H9 (cell line): ENCODE results near the gene ALLC. TPM values are rescaled to one million over a fixed set of nuclear protein-coding genes. Genes with fewer than 3 reads are reported as not detected.

Experiments
- DNase-seq: peaks from one replicate; pipeline ENCODE4 v3.0.0-alpha.2; 2017
- H2AFZ ChIP-seq: one replicate; pipeline ENCODE4 v1.6.1; 2013; ENCODE audit warnings: mild to moderate bottlenecking, low read length, control low read depth, moderate library complexity
- H2AK5ac ChIP-seq: 2 replicates; pipeline ENCODE4 v1.6.1; 2013; ENCODE audit warnings: low read length, control low read depth, mixed read lengths; ENCODE audit not compliant: insufficient read length
- H2BK120ac ChIP-seq: one replicate; pipeline ENCODE4 v1.6.1; 2013; ENCODE audit warnings: low read depth, mild to moderate bottlenecking, low read length, control low read depth, inconsistent platforms; ENCODE audit not compliant: poor library complexity, severe bottlenecking
- H2BK12ac ChIP-seq: 2 replicates; pipeline ENCODE4 v1.6.1; 2013; ENCODE audit warnings: low read length, control low read depth, mixed read lengths, low read depth; ENCODE audit not compliant: insufficient read length
- H2BK15ac ChIP-seq: 2 replicates; pipeline ENCODE4 v1.6.1; 2013; ENCODE audit warnings: low read depth, low read length, control low read depth
- H2BK20ac ChIP-seq: one replicate; pipeline ENCODE4 v1.6.1; 2013; ENCODE audit warnings: low read depth, mild to moderate bottlenecking, low read length, control low read depth, inconsistent platforms; ENCODE audit not compliant: poor library complexity, severe bottlenecking
- H2BK5ac ChIP-seq: 2 replicates; pipeline ENCODE4 v1.6.1; 2013; ENCODE audit warnings: low read length, control low read depth, mixed read lengths; ENCODE audit not compliant: insufficient read length
- H3K14ac ChIP-seq: 2 replicates; pipeline ENCODE4 v1.6.1; 2013; ENCODE audit warnings: low read length, control low read depth; ENCODE audit not compliant: insufficient read depth
- H3K18ac ChIP-seq: 2 replicates; pipeline ENCODE4 v1.6.1; 2013; ENCODE audit warnings: low read depth, mild to moderate bottlenecking, mixed read lengths, low read length, control low read depth; ENCODE audit not compliant: insufficient read length
- H3K23ac ChIP-seq: 2 replicates; pipeline ENCODE4 v1.6.1; 2013; ENCODE audit warnings: low read length, control low read depth, mixed read lengths, low read depth; ENCODE audit not compliant: insufficient read length
- H3K23me2 ChIP-seq: 2 replicates; pipeline ENCODE4 v1.6.1; 2013; ENCODE audit warnings: low read depth, mild to moderate bottlenecking, mixed read lengths, low read length, control low read depth; ENCODE audit not compliant: insufficient read length, poor library complexity, severe bottlenecking
- H3K27ac ChIP-seq: 2 replicates; pipeline ENCODE4 v1.5.1; 2013; ENCODE audit warnings: low read length, control low read depth, mixed read lengths, low read depth; ENCODE audit not compliant: insufficient read length
- H3K27me3 ChIP-seq: 2 replicates; pipeline ENCODE4 v1.6.1; 2013; ENCODE audit warnings: low read length, control low read depth, inconsistent platforms; ENCODE audit not compliant: insufficient read depth
- H3K4ac ChIP-seq: 2 replicates; pipeline ENCODE4 v1.6.1; 2013; ENCODE audit warnings: low read depth, mild to moderate bottlenecking, control low read depth, inconsistent platforms, low read length, moderate library complexity
- H3K4me1 ChIP-seq: 2 replicates; pipeline ENCODE4 v1.6.1; 2013; ENCODE audit warnings: low read length, control low read depth, inconsistent platforms; ENCODE audit not compliant: insufficient read depth
- H3K4me2 ChIP-seq: 2 replicates; pipeline ENCODE4 v1.6.1; 2013; ENCODE audit warnings: low read length, control low read depth, mixed read lengths; ENCODE audit not compliant: insufficient read length, insufficient read depth
- H3K56ac ChIP-seq: 2 replicates; pipeline ENCODE4 v1.6.1; 2013; ENCODE audit warnings: low read depth, mild to moderate bottlenecking, mixed read lengths, low read length, control low read depth; ENCODE audit not compliant: insufficient read length
- H3K79me1 ChIP-seq: 2 replicates; pipeline ENCODE4 v1.6.1; 2013; ENCODE audit warnings: low read depth, mild to moderate bottlenecking, moderate library complexity, low read length, control low read depth, inconsistent platforms; ENCODE audit not compliant: insufficient read depth, poor library complexity, severe bottlenecking
- H3K79me2 ChIP-seq: 2 replicates; pipeline ENCODE4 v1.6.1; 2013; ENCODE audit warnings: low read length, control low read depth, inconsistent platforms; ENCODE audit not compliant: insufficient read depth
- H3K9ac ChIP-seq: 2 replicates; pipeline ENCODE4 v1.6.1; 2013; ENCODE audit warnings: low read length, control low read depth, mixed read lengths; ENCODE audit not compliant: insufficient read length; ENCODE audit errors: extremely low read depth
- H3K9me3 ChIP-seq: one replicate; pipeline ENCODE4 v1.6.1; 2013; ENCODE audit warnings: low read depth, low read length, inconsistent platforms; ENCODE audit not compliant: control insufficient read depth
- H3T11ph ChIP-seq: one replicate; pipeline ENCODE4 v1.6.1; 2013; ENCODE audit warnings: mild to moderate bottlenecking, low read length, control low read depth, inconsistent platforms
- H4K20me1 ChIP-seq: one replicate; pipeline ENCODE4 v1.6.1; 2013; ENCODE audit not compliant: control insufficient read depth, insufficient read length, insufficient read depth
- H4K5ac ChIP-seq: 2 replicates; pipeline ENCODE4 v1.6.1; 2013; ENCODE audit warnings: low read depth, mild to moderate bottlenecking, mixed read lengths, low read length, control low read depth; ENCODE audit not compliant: insufficient read length
- H4K8ac ChIP-seq: replicated peaks from 2 replicates; pipeline ENCODE4 v1.6.1; 2013; ENCODE audit warnings: low read length, control low read depth, mixed read lengths, low read depth; ENCODE audit not compliant: insufficient read length
- H4K91ac ChIP-seq: 2 replicates; pipeline ENCODE4 v1.6.1; 2013; ENCODE audit warnings: low read depth, mild to moderate bottlenecking, moderate library complexity, mixed read lengths, low read length, control low read depth; ENCODE audit not compliant: insufficient read length
- H3K27ac Mint-ChIP-seq, 3 experiments: 2 replicates in 2 of 3; 3 replicates in 1 of 3; pipeline ENCODE4 v1.8.0; 2020 to 2021; ENCODE audit warnings: mixed read lengths in 3 of 3, mild to moderate bottlenecking in 1 of 3, moderate library complexity in 1 of 3
- H3K27me3 Mint-ChIP-seq: 2 replicates; pipeline ENCODE4 v1.8.0; 2021; ENCODE audit warnings: low read depth, mild to moderate bottlenecking, moderate library complexity, mixed read lengths
- H3K36me3 Mint-ChIP-seq, 3 experiments: 2 replicates in 2 of 3; 3 replicates in 1 of 3; pipeline ENCODE4 v1.8.0; 2020 to 2021; ENCODE audit warnings: low read depth in 3 of 3, mixed read lengths in 3 of 3; ENCODE audit not compliant: insufficient read depth in 1 of 3
- H3K4me1 Mint-ChIP-seq, 2 experiments: 2 replicates each; pipeline ENCODE4 v1.8.0; 2020; ENCODE audit warnings: mixed read lengths in 2 of 2
- H3K4me3 Mint-ChIP-seq, 2 experiments: 2 replicates in 1 of 2; 3 replicates in 1 of 2; pipeline ENCODE4 v1.8.0; 2020 to 2021; ENCODE audit warnings: mild to moderate bottlenecking in 2 of 2, mixed read lengths in 2 of 2, moderate library complexity in 1 of 2
- H3K9me3 Mint-ChIP-seq, 2 experiments: 2 replicates in 1 of 2; 3 replicates in 1 of 2; pipeline ENCODE4 v1.8.0; 2020; ENCODE audit warnings: mild to moderate bottlenecking in 2 of 2, mixed read lengths in 2 of 2, moderate library complexity in 1 of 2
- WGBS: extraction: QIAGEN DNeasy Blood & Tissue Kit; methylation state at CpG from one replicate; pipeline ENCODE4 v1.1.7; 2013; ENCODE audit warnings: missing lambda C conversion rate, low lambda C conversion rate, mixed read lengths; ENCODE audit not compliant: insufficient read length; ENCODE audit errors: extremely low coverage; 5-methylcytosine and 5-hydroxymethylcytosine counted together
- total RNA-seq: library from RNA; stranded (reverse); gene quantifications from 2 replicates; pipeline ENCODE4 v1.2.1, GENCODE V29; 2021
- TF ChIP-seq, protein P1 (sequence below): fragments of 200-600 bp; sonication (generic); conservative IDR thresholded peaks from 3 replicates; pipeline ENCODE4 v1.8.0; 2021; ENCODE audit warnings: antibody characterized with exemption, mild to moderate bottlenecking

Gene ALLC
- total RNA-seq, 1 experiment from 2014 or later: not detected

DNA sequence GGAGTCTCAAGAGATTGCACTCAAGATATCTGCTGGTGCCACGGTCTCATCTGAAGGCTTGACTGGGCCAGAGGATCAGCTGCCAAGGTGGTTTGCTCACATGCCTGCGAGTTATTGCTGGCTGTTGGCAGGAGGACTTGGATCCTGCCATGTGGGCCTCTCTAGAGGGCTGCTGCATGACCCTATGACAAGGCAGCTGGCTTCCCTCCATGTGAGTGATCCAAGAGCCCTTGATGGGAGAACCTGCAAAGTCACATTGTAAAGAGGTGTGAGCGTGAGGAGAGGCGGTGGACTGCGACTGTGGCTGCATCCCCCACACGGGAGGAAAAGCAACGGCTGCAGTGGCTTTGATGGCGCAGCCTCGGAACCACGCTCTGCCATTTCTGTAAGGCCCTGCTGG lies 4.0 kb upstream of the ALLC start:
- Histone ChIP-seq H2AFZ (no peak overlapping the region), H4K20me1 (no peaks in the 10 kb centered on the region), H4K91ac (no peak overlapping the region), H3K23ac (no peak overlapping the region), H2BK15ac (no peak overlapping the region), H3K4me2 (no peak overlapping the region), H3T11ph (no peak overlapping the region), H4K5ac (no peak overlapping the region), H3K79me2 (no peaks in the 10 kb centered on the region), H2BK20ac (no peak overlapping the region), H2BK120ac (no peak overlapping the region), H3K9me3 (no peaks in the 10 kb centered on the region), H3K4me1 (no peaks in the 10 kb centered on the region), H4K8ac (no peak overlapping the region), H3K27ac (no peak overlapping the region), H2BK12ac (no peak overlapping the region), H3K18ac (no peak overlapping the region), H3K79me1 (no peaks in the 10 kb centered on the region), H3K9ac (no peak overlapping the region), H3K27me3 (no peaks in the 10 kb centered on the region), H2AK5ac (no peak overlapping the region), H3K56ac (no peak overlapping the region), H2BK5ac (no peak overlapping the region), H3K14ac (no peak overlapping the region), H3K23me2 (peaks cover 2% of the 10 kb centered on the region), H3K4ac (no peak overlapping the region)
- no CpG with 5 or more reads among the region's 10 CpGs for WGBS
- Mint-ChIP-seq H3K27ac (no peak overlapping the region), H3K36me3 (no peaks in the 10 kb centered on the region; a peak in 2 of 7 replicates), H3K9me3 (peaks cover 0 to 2% of the 10 kb centered on the region in 2 experiments; a peak in 1 of 5 replicates), H3K27me3 (peaks cover 14% of the 10 kb centered on the region), H3K4me1 (peaks cover 17 to 30% of the 10 kb centered on the region in 2 experiments), H3K4me3 (no peak overlapping the region)
- TF ChIP-seq, protein P1, sequence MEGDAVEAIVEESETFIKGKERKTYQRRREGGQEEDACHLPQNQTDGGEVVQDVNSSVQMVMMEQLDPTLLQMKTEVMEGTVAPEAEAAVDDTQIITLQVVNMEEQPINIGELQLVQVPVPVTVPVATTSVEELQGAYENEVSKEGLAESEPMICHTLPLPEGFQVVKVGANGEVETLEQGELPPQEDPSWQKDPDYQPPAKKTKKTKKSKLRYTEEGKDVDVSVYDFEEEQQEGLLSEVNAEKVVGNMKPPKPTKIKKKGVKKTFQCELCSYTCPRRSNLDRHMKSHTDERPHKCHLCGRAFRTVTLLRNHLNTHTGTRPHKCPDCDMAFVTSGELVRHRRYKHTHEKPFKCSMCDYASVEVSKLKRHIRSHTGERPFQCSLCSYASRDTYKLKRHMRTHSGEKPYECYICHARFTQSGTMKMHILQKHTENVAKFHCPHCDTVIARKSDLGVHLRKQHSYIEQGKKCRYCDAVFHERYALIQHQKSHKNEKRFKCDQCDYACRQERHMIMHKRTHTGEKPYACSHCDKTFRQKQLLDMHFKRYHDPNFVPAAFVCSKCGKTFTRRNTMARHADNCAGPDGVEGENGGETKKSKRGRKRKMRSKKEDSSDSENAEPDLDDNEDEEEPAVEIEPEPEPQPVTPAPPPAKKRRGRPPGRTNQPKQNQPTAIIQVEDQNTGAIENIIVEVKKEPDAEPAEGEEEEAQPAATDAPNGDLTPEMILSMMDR: no peak
- no peak for DNase-seq
